ENCODE results near the gene COG6.

COG6 gene

GRCh38 chr13:39729156-39729555 is 73.7 kb downstream of the COG6 start:
- TF ChIP-seq CTCF (IDR thresholded peaks at IDR 0.05; ENCODE audit: low read depth, low read length, missing control alignments) = no peak
- no peak overlapping the region for H3K4me3 ChIP-seq (replicated peaks; ENCODE audit: low read depth, low read length)
- no peak for DNase-seq (ENCODE audit: extremely low read depth, low read depth)

- no peak overlapping the region for H3K4me3 ChIP-seq (replicated peaks; ENCODE audit: low read depth, low read length)
- no peak for DNase-seq (ENCODE audit: extremely low read depth, low read depth)
- TF ChIP-seq CTCF (IDR thresholded peaks at IDR 0.05; ENCODE audit: low read depth, low read length, missing control alignments) = no peak
Measured at GRCh38 chr13:39734952-39735351, 79.5 kb downstream of the COG6 start.

- no peak for DNase-seq (ENCODE audit: extremely low read depth, low read depth)
- no peak overlapping the region for H3K4me3 ChIP-seq (replicated peaks; ENCODE audit: low read depth, low read length)
- TF ChIP-seq CTCF (IDR thresholded peaks at IDR 0.05; ENCODE audit: low read depth, low read length, missing control alignments) = no peak
Measured at GRCh38 chr13:39737047-39737446, 81.6 kb downstream of the COG6 start.

- H3K4me3 ChIP-seq (replicated peaks; ENCODE audit: low read depth, low read length) = no peak overlapping the region
- no peak for DNase-seq (ENCODE audit: extremely low read depth, low read depth)
- no peak for TF ChIP-seq CTCF (IDR thresholded peaks at IDR 0.05; ENCODE audit: low read depth, low read length, missing control alignments)
Measured at GRCh38 chr13:39740761-39741160, 85.3 kb downstream of the COG6 start.

GRCh38 chr13:39748961-39749360 is 93.5 kb downstream of the COG6 start:
- no peak overlapping the region for H3K4me3 ChIP-seq (replicated peaks; ENCODE audit: low read depth, low read length)
- DNase-seq (ENCODE audit: extremely low read depth, low read depth) = no peak
- TF ChIP-seq CTCF (IDR thresholded peaks at IDR 0.05; ENCODE audit: low read depth, low read length, missing control alignments) = no peak

- TF ChIP-seq CTCF (IDR thresholded peaks at IDR 0.05; ENCODE audit: low read depth, low read length, missing control alignments) = no peak
- no peak for DNase-seq (ENCODE audit: extremely low read depth, low read depth)
Measured at GRCh38 chr13:39749528-39749927, 94.1 kb downstream of the COG6 start.

GRCh38 chr13:39751805-39752204 is 96.3 kb downstream of the COG6 start:
- DNase-seq (ENCODE audit: extremely low read depth, low read depth) = no peak
- TF ChIP-seq CTCF (IDR thresholded peaks at IDR 0.05; ENCODE audit: low read depth, low read length, missing control alignments) = no peak

More at GRCh38 chr13:39749528-39749927, 94.1 kb downstream of the COG6 start:
- no peak overlapping the region for H3K4me3 ChIP-seq (replicated peaks; ENCODE audit: low read depth, low read length)

More at GRCh38 chr13:39751805-39752204, 96.3 kb downstream of the COG6 start:
- H3K4me3 ChIP-seq (replicated peaks; ENCODE audit: low read depth, low read length) = no peak overlapping the region

Measured in HFF-Myc (cell line).